ENCODE data around the gene CTNNBIP1. TPM values are rescaled to one million over a fixed set of nuclear protein-coding genes. Genes with fewer than 3 reads are reported as not detected.

CTNNBIP1 gene
- total and polyA plus RNA-seq, 2 of the 8 experiments (the other 6 are each of a cell fraction or from before 2014, with no cell fraction given) = 40.9 to 46.6 TPM

DNA sequence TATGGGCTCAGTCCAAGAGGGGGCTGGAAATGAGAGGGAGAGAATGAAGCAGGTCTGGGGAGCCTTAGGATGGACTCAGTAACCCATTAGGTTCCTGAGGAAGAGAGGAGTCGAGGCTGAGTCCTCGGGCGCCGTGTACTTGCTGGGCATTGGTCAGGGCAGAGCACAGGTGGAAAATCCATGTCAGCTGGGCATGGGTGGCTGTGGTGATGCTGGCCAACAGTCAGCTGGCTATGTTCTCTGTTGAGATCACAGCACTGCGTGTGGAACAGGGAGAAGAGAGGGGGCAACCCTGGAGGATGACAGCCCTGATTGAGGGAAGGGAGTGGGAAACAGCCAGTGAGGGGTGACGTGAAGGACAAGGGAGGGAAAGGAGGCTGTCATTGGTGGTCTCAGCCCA is 43.2 kb downstream of the CTNNBIP1 start:
- no peak overlapping the region for H4K8ac ChIP-seq (ENCODE audit: extremely low read depth, insufficient read depth, low read length)
- H2BK120ac ChIP-seq (replicated peaks; ENCODE audit: low read depth, low read length) = no peak overlapping the region
- no peak overlapping the region for H3K4ac ChIP-seq (replicated peaks; ENCODE audit: insufficient read length, low read depth, low read length)
- DNase-seq (ENCODE audit: low read depth in 1 of 2, low spot score in 2 of 2) (no peak), FAIRE-seq (no peak)
- no peak overlapping the region for H3K18ac ChIP-seq (ENCODE audit: extremely low read depth, low read length)
- H2BK12ac ChIP-seq (ENCODE audit: low read depth, low read length) = no peak overlapping the region
- H3K23ac ChIP-seq (ENCODE audit: insufficient read length) = no peak overlapping the region
- H2BK20ac ChIP-seq (ENCODE audit: low read length) = no peak overlapping the region
- no peaks in the 10 kb centered on the region for H3K79me2 ChIP-seq (ENCODE audit: control insufficient read depth in 1 of 2, insufficient read depth in 2 of 2, low read length in 2 of 2)
- H2BK15ac ChIP-seq (ENCODE audit: low read length) = peak overlapping the region; percentile 72; the same call in 1 of the 2 replicates
- H4K20me1 ChIP-seq (replicated peaks in 1 of 2; ENCODE audit: control insufficient read depth in 1 of 2, insufficient read depth in 2 of 2, low read length in 2 of 2) = no peaks in the 10 kb centered on the region
- ChIA-PET POLR2A (ENCODE audit: partially characterized antibody) (interaction anchor here (0.6 to 1.2 kb wide), 3 partner anchors 9 to 347 kb away, joined by 3 read pairs; no protein-coding TSS in a partner anchor), CTCF (ENCODE audit: partially characterized antibody) (interaction anchor here (0.9 to 17.3 kb wide), 15 partner anchors 12 to 144 kb away, joined by 3 to 312 read pairs (median 4); no protein-coding TSS in a partner anchor)
- H3K27ac ChIP-seq (ENCODE audit: low read depth, low read length) = no peak overlapping the region
- H3K14ac ChIP-seq (ENCODE audit: insufficient read length) = no peak overlapping the region
- no peak overlapping the region for H3K4me2 ChIP-seq (ENCODE audit: insufficient read depth in 1 of 2, low read depth in 2 of 2, low read length in 2 of 2)
- no peaks in the 10 kb centered on the region for H3K79me1 ChIP-seq (ENCODE audit: low read depth, low read length)
- H3K23me2 ChIP-seq (ENCODE audit: low read depth, low read length) = no peaks in the 10 kb centered on the region
- WGBS, 2 experiments (ENCODE audit: extremely low coverage in 1 of 2, insufficient coverage in 1 of 2, insufficient read length in 1 of 2, insufficient replicate concordance in 2 of 2, low coverage in 1 of 2, low lambda C conversion rate in 2 of 2, missing lambda C conversion rate in 1 of 2) = 86% methylated on average over 6 of the region's 6 CpGs; no CpG with 5 or more reads in 1 of the 2 experiments
- no peaks in the 10 kb centered on the region for H3K9me3 ChIP-seq (ENCODE audit: insufficient read depth in 2 of 2, low read depth in 1 of 2, low read length in 1 of 2)
- H2AK5ac ChIP-seq (ENCODE audit: low read depth, low read length) = no peak overlapping the region
- no peak overlapping the region for H2BK5ac ChIP-seq (ENCODE audit: low read depth, low read length)
- H2AFZ ChIP-seq (ENCODE audit: low read length) = no peak overlapping the region
- H4K5ac ChIP-seq (ENCODE audit: insufficient read length, low read depth, low read length) = no peak overlapping the region
- no peak overlapping the region for H3K56ac ChIP-seq (replicated peaks; ENCODE audit: insufficient read length, low read depth, low read length)
- no peak overlapping the region for H3K4me3 ChIP-seq (ENCODE audit: extremely low read depth in 1 of 4, insufficient read depth in 2 of 4, low read depth in 3 of 4, low read length in 4 of 4)
- no peak overlapping the region; a peak in 1 of 7 replicates for H3K9ac ChIP-seq (replicated peaks in 1 of 4; ENCODE audit: extremely low read depth in 1 of 4, low read depth in 3 of 4, low read length in 3 of 4)
- H4K91ac ChIP-seq (replicated peaks; ENCODE audit: insufficient read length, low read length) = no peak overlapping the region
- no peaks in the 10 kb centered on the region for H3K4me1 ChIP-seq (replicated peaks in 1 of 4; ENCODE audit: control insufficient read depth in 3 of 4, insufficient read depth in 4 of 4, low read length in 3 of 4)
- no peaks in the 10 kb centered on the region for H3K27me3 ChIP-seq (replicated peaks in 1 of 4; ENCODE audit: control insufficient read depth in 3 of 4, extremely low read depth in 1 of 4, insufficient read depth in 3 of 4, low read length in 3 of 4)
- H3K36me3 ChIP-seq (ENCODE audit: control insufficient read depth in 2 of 4, insufficient read depth in 4 of 4, low read length in 3 of 4) = no peaks in the 10 kb centered on the region; a peak in 1 of 8 replicates
- TF ChIP-seq, protein P1, sequence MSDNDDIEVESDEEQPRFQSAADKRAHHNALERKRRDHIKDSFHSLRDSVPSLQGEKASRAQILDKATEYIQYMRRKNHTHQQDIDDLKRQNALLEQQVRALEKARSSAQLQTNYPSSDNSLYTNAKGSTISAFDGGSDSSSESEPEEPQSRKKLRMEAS (IDR thresholded peaks at IDR 0.05) = no peak
